HFFc6 (cell line): Measurements from ENCODE around the gene TXN. TPM values are rescaled to one million over a fixed set of nuclear protein-coding genes. Genes with fewer than 3 reads are reported as not detected.

ENCODE experiments used
- DNase-seq: peaks from one replicate; pipeline ENCODE4 v3.0.0-alpha.2; 2018
- H3K27ac Mint-ChIP-seq: 2 replicates; pipeline ENCODE4 v1.8.0; 2020; ENCODE audit warnings: mild to moderate bottlenecking, mixed read lengths
- H3K27me3 Mint-ChIP-seq: 2 replicates; pipeline ENCODE4 v1.8.0; 2021; ENCODE audit warnings: mild to moderate bottlenecking, moderate library complexity, mixed read lengths; ENCODE audit not compliant: insufficient read depth
- H3K36me3 Mint-ChIP-seq: 2 replicates; pipeline ENCODE4 v1.8.0; 2021; ENCODE audit warnings: low read depth, mixed read lengths
- H3K4me1 Mint-ChIP-seq: 2 replicates; pipeline ENCODE4 v1.8.0; 2020; ENCODE audit warnings: low read depth, mixed read lengths
- H3K4me3 Mint-ChIP-seq: 2 replicates; pipeline ENCODE4 v1.8.0; 2020; ENCODE audit warnings: mild to moderate bottlenecking, moderate library complexity, mixed read lengths
- H3K9me3 Mint-ChIP-seq: 2 replicates; pipeline ENCODE4 v1.8.0; 2020; ENCODE audit warnings: mild to moderate bottlenecking, mixed read lengths
- CTCF ChIP-seq: fragments of 200-600 bp; sonication (generic); IDR thresholded peaks from 2 replicates; pipeline ENCODE4 v1.5.0; 2021; ENCODE audit warnings: antibody characterized with exemption, mild to moderate bottlenecking
- long read RNA-seq: library from polyadenylated mRNA; unstranded; transcript quantifications from one replicate; pipeline ENCODE4 v2.0.0, GENCODE V29; 2019
- total RNA-seq, 6 experiments: library from RNA; stranded (reverse); fragmentation: NEBNext Ultra II Directional; extraction: Animal tissue kit (Norgen Biotek cat#: 25700); gene quantifications; 2 replicates in 1 of 6; 3 replicates in 5 of 6; pipeline ENCODE4 v1.2.3, GENCODE V29; 2021

TXN gene
- total RNA-seq, result 100 to 1,000 TPM; 365 to 493 (median 450) TPM
- long read RNA-seq, transcript TXN-202 (5 exons, 869 nt), result major isoform, 604 of 622 reads
- long read RNA-seq, partial matches to known transcripts, result 11 of 622 reads
- long read RNA-seq, other reads (novel, unspliced or antisense), result 7 of 622 reads

GRCh38 chr9:110256380-110257096, at the start of gene TXN:
Gene TXN, minus strand, starts transcription at chr9:110256507. Its CDS starts 72 bp downstream, at chr9:110256435.
- Mint-ChIP-seq H3K4me3 (peak within 1 kb of the TSS; percentile 99), H3K4me1 (peaks cover 63% of the 10 kb centered on the region), H3K27me3 (peaks cover 11% of the 10 kb centered on the region), H3K27ac (peak within 1 kb of the TSS; percentile 100), H3K36me3 (peaks cover 24% of the 10 kb centered on the region), H3K9me3 (no peaks in the 10 kb centered on the region)
- DNase-seq, result peak; percentile 91
- no peak for TF ChIP-seq CTCF

- no peak for TF ChIP-seq CTCF
- DNase-seq, result peak; percentile 4
- no peaks in the 10 kb centered on the region for H3K36me3 Mint-ChIP-seq
- H3K27ac Mint-ChIP-seq, result no peak overlapping the region
- H3K9me3 Mint-ChIP-seq, result no peaks in the 10 kb centered on the region
- no peaks in the 10 kb centered on the region for H3K4me1 Mint-ChIP-seq
- H3K4me3 Mint-ChIP-seq, result no peak overlapping the region
- H3K27me3 Mint-ChIP-seq, result peaks cover 18% of the 10 kb centered on the region
Measured at GRCh38 chr9:110303133-110303532, 46.8 kb upstream of the TXN start.

- peaks cover 21% of the 10 kb centered on the region for H3K27me3 Mint-ChIP-seq
- DNase-seq, result no peak
Measured at GRCh38 chr9:110298043-110298605, 41.8 kb upstream of the TXN start.

GRCh38 chr9:110293248-110293647, 36.9 kb upstream of the TXN start:
- no peak for TF ChIP-seq CTCF
- no peaks in the 10 kb centered on the region for H3K36me3 Mint-ChIP-seq
- no peak overlapping the region for H3K4me3 Mint-ChIP-seq
- H3K4me1 Mint-ChIP-seq, result no peaks in the 10 kb centered on the region
- no peak overlapping the region for H3K27ac Mint-ChIP-seq
- no peak for DNase-seq
- peaks cover 15% of the 10 kb centered on the region for H3K27me3 Mint-ChIP-seq
- no peaks in the 10 kb centered on the region for H3K9me3 Mint-ChIP-seq

More at GRCh38 chr9:110298043-110298605, 41.8 kb upstream of the TXN start:
- Mint-ChIP-seq H3K36me3 (no peaks in the 10 kb centered on the region), H3K4me1 (no peaks in the 10 kb centered on the region), H3K9me3 (no peaks in the 10 kb centered on the region), H3K27ac (no peak overlapping the region), H3K4me3 (no peak overlapping the region)
- TF ChIP-seq CTCF, result no peak

GRCh38 chr9:110291921-110292557, 35.7 kb upstream of the TXN start:
- no peaks in the 10 kb centered on the region for H3K4me1 Mint-ChIP-seq
- H3K4me3 Mint-ChIP-seq, result no peak overlapping the region
- H3K27ac Mint-ChIP-seq, result no peak overlapping the region
- TF ChIP-seq CTCF, result no peak
- H3K27me3 Mint-ChIP-seq, result peaks cover 15% of the 10 kb centered on the region
- no peak for DNase-seq
- no peaks in the 10 kb centered on the region for H3K36me3 Mint-ChIP-seq
- H3K9me3 Mint-ChIP-seq, result no peaks in the 10 kb centered on the region
